Measurements from ENCODE around the gene MBTPS2. TPM values are rescaled to one million over a fixed set of nuclear protein-coding genes. Genes with fewer than 3 reads are reported as not detected.

Gene MBTPS2
- total RNA-seq, 1 experiment from 2014 or later = 23.2 TPM

DNA sequence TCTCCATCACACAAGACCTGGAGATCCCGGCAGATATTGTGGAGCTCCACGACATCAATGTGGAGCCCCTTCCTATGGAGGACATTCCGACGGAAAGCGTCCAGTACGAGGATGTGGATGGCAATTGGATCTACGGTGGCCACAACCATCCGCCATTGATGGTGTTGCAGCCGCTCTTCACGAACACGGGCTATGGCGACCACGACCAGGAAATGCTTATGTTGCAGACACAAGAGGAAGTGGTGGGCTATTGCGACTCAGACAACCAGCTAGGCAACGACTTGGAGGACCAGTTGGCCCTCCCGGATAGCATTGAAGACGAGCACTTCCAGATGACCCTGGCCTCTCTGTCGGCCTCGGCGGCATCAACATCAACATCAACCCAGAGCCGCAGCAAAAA lies 17.1 kb downstream of the MBTPS2 start:
- intact Hi-C loops (cut with micrococcal nuclease; ENCODE audit: unreplicated experiment) = no loop called here
- ChIA-PET POLR2A (ENCODE audit: low non-redundant PET) (no interaction called here), CTCF (no interaction called here)
- H3K36me3 ChIP-seq (ENCODE audit: insufficient read depth, low read length, poor library complexity, severe bottlenecking) = peaks cover 11% of the 10 kb centered on the region
- H3K9me3 ChIP-seq (ENCODE audit: low read depth, low read length, poor library complexity, severe bottlenecking) = no peaks in the 10 kb centered on the region
- no peak for DNase-seq (ENCODE audit: low spot score)
- H3K27me3 ChIP-seq (replicated peaks; ENCODE audit: insufficient read depth, low read depth, low read length, poor library complexity) = no peaks in the 10 kb centered on the region
- no peak overlapping the region for H3K27ac ChIP-seq (ENCODE audit: low read depth, low read length, poor library complexity, severe bottlenecking)
- no TSS peak for BruUV-seq (replicated peaks)
- H3K4me3 ChIP-seq (ENCODE audit: low read depth, low read length, poor library complexity, severe bottlenecking) = no peak overlapping the region
- no peaks in the 10 kb centered on the region for H3K4me1 ChIP-seq (ENCODE audit: insufficient read depth, low read length, poor library complexity, severe bottlenecking)
- no peak for TF ChIP-seq EZH2 (IDR thresholded peaks at IDR 0.05; ENCODE audit: borderline replicate concordance, low read depth, low read length, poor library complexity, severe bottlenecking)
- TF ChIP-seq, protein P1, sequence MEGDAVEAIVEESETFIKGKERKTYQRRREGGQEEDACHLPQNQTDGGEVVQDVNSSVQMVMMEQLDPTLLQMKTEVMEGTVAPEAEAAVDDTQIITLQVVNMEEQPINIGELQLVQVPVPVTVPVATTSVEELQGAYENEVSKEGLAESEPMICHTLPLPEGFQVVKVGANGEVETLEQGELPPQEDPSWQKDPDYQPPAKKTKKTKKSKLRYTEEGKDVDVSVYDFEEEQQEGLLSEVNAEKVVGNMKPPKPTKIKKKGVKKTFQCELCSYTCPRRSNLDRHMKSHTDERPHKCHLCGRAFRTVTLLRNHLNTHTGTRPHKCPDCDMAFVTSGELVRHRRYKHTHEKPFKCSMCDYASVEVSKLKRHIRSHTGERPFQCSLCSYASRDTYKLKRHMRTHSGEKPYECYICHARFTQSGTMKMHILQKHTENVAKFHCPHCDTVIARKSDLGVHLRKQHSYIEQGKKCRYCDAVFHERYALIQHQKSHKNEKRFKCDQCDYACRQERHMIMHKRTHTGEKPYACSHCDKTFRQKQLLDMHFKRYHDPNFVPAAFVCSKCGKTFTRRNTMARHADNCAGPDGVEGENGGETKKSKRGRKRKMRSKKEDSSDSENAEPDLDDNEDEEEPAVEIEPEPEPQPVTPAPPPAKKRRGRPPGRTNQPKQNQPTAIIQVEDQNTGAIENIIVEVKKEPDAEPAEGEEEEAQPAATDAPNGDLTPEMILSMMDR (conservative IDR thresholded peaks at IDR 0.05; ENCODE audit: low read depth, low read length) = no peak

DNA sequence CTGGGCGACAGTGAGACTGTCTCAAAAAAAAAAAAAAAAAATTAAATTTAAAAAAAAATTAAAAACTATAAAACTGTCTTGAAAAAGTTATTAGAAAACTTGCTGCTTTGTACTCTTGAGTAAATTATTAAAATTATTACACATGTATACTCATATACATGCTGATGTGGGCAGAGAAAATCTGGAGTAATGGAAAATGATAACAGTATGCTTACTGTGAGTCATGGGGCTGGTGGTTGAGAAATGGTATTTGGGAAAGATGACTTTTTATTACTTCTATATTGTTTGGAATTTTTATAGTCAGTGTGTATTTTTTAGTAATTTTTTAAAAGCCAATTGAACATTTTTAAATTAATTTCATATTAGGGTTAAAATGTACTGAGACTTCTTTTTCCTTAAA lies 23.8 kb downstream of the MBTPS2 start:
- no TSS peak for BruUV-seq (replicated peaks)
- H3K9me3 ChIP-seq (ENCODE audit: low read depth, low read length, poor library complexity, severe bottlenecking) = no peaks in the 10 kb centered on the region
- POLR2A ChIA-PET (ENCODE audit: low non-redundant PET) = no interaction called here
- DNase-seq (ENCODE audit: low spot score) = no peak
- H3K4me3 ChIP-seq (ENCODE audit: low read depth, low read length, poor library complexity, severe bottlenecking) = no peak overlapping the region
- intact Hi-C loops (cut with micrococcal nuclease; ENCODE audit: unreplicated experiment) = no loop called here
- no peak for TF ChIP-seq EZH2 (IDR thresholded peaks at IDR 0.05; ENCODE audit: borderline replicate concordance, low read depth, low read length, poor library complexity, severe bottlenecking)
- TF ChIP-seq, protein P1 (conservative IDR thresholded peaks at IDR 0.05; ENCODE audit: low read depth, low read length) = no peak
- H3K27ac ChIP-seq (ENCODE audit: low read depth, low read length, poor library complexity, severe bottlenecking) = no peak overlapping the region
- H3K27me3 ChIP-seq (replicated peaks; ENCODE audit: insufficient read depth, low read depth, low read length, poor library complexity) = no peaks in the 10 kb centered on the region
- no peaks in the 10 kb centered on the region for H3K4me1 ChIP-seq (ENCODE audit: insufficient read depth, low read length, poor library complexity, severe bottlenecking)
- CTCF ChIA-PET = no interaction called here
- H3K36me3 ChIP-seq (ENCODE audit: insufficient read depth, low read length, poor library complexity, severe bottlenecking) = no peaks in the 10 kb centered on the region

GRCh38 chrX:21865436-21865835 lies 26.0 kb downstream of the MBTPS2 start:
- no peak for DNase-seq (ENCODE audit: low spot score)
- Histone ChIP-seq H3K27me3 (replicated peaks; ENCODE audit: insufficient read depth, low read depth, low read length, poor library complexity) (no peaks in the 10 kb centered on the region), H3K27ac (ENCODE audit: low read depth, low read length, poor library complexity, severe bottlenecking) (no peak overlapping the region), H3K36me3 (ENCODE audit: insufficient read depth, low read length, poor library complexity, severe bottlenecking) (no peaks in the 10 kb centered on the region), H3K4me3 (ENCODE audit: low read depth, low read length, poor library complexity, severe bottlenecking) (no peak overlapping the region), H3K9me3 (ENCODE audit: low read depth, low read length, poor library complexity, severe bottlenecking) (no peaks in the 10 kb centered on the region), H3K4me1 (ENCODE audit: insufficient read depth, low read length, poor library complexity, severe bottlenecking) (no peaks in the 10 kb centered on the region)
- intact Hi-C loops (cut with micrococcal nuclease; ENCODE audit: unreplicated experiment) = no loop called here
- POLR2A ChIA-PET (ENCODE audit: low non-redundant PET) = no interaction called here
- CTCF ChIA-PET = no interaction called here
- BruUV-seq (replicated peaks) = no TSS peak
- TF ChIP-seq, protein P1 (conservative IDR thresholded peaks at IDR 0.05; ENCODE audit: low read depth, low read length) = no peak
- TF ChIP-seq EZH2 (IDR thresholded peaks at IDR 0.05; ENCODE audit: borderline replicate concordance, low read depth, low read length, poor library complexity, severe bottlenecking) = no peak
